Stimulated activated CD4-positive, alpha-beta T cell treated with anti-CD3 and anti-CD28 coated beads, TNF-alpha, amount 100 ng/mL, for 4 hours (primary cell): ENCODE results near the gene PRDM16.

ENCODE experiments used
- DNase-seq, 3 experiments: peaks; one replicate each; pipeline ENCODE4 v3.0.0-alpha.2; 2020; ENCODE audit warnings: low read depth in 3 of 3

The PRDM16 gene

DNA sequence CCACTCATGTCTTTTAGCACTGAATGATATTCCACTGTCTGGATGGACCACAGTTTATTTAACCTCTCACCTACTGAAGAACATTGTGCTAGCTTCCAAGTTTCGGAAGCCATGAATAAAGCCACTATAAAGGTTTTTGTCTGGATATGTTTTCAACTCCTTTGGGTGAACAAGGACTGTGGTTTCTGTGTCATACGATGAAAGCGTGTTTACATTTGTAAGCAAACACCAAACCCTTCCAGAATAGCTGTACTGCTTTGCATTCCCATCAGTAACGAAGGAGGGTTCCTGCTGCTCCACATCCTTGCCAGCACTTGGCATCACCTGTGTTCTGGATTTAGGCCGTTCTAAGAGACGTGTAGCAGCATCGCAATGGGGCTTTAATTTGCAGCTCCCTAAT is 374.8 kb downstream of the PRDM16 start:
- no peak for DNase-seq

- DNase-seq, result no peak
These were observed 375.3 kb downstream of the PRDM16 start for GRCh38 chr1:3444298-3444697.

- DNase-seq, result no peak
These were observed 375.7 kb downstream of the PRDM16 start for GRCh38 chr1:3444736-3445135.

GRCh38 chr1:3450202-3450863 is 381.3 kb downstream of the PRDM16 start:
- DNase-seq, result no peak

DNA sequence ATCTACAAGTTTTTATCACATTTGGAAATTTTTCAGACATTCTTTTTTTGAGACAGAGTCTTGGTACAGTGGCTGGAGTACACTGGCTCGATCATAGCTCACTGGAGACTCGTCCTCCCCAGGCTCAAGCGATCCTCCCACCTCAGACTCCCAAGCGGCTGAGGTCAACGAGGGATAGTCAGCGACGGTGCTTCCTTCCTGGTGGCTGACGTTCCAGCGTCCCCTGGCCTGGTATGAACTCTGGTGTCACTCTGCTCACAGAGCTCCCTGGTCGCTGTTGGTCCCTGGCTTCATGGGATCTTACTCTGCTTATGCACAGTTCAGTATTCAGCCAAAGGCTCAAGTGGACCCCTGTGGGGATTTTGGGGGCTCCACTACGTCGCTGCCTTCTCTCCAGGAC is 382.0 kb downstream of the PRDM16 start:
- DNase-seq, result no peak

GRCh38 chr1:3451994-3452865 is 383.2 kb downstream of the PRDM16 start:
- DNase-seq, result no peak

- no peak for DNase-seq
These were observed 383.8 kb downstream of the PRDM16 start for GRCh38 chr1:3452866-3453175.

- peak; percentile 55 to 59 (median 55) for DNase-seq
These were observed 384.3 kb downstream of the PRDM16 start for GRCh38 chr1:3453203-3453761.

- DNase-seq, result no peak
These were observed 385.1 kb downstream of the PRDM16 start, which contains the start of gene ARHGEF16 for GRCh38 chr1:3453891-3454810. TSS of gene ARHGEF16 (plus strand) at chr1:3454665. CDS start at chr1:3463085, 8,420 bp downstream.

DNA sequence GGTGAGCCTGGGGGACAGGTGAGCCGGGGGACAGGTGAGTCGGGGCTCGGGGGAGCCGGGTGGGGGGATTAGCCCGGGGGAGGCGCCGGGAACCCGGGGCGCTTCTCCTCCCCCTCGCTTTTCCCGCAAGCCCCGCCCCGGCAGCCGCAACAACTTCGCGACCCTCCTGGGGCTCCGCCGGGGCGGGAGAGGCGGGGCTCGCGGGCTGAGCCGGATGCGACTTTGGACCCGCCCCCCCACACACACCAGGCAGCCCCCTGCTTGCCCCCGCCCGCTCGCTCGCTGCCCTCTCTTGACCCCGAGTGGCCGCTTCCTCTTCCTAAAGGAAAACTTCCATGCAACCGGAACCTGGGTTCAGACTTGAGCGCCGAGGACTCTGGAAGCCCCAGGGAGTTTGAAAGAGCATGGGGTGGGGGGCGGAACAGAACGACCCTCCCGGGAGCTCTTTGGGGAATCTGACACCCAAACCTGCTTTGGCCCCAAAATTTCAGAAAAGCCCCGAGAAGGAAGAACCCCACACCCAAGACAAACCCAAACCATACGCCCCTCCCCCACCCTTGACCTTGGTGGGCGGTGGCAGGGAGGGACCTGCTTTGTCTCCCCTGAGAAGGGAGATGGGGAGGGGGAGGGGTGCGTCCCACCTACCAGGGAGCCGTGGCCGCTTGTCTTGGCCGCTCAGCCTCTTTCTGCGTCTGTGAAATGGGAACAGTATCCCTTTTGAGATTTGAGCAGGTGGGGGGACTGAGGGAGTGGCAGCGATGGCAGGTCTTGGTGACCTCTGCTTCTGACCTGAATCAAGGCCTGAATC is 386.0 kb downstream of the PRDM16 start:
- no peak for DNase-seq

DNA sequence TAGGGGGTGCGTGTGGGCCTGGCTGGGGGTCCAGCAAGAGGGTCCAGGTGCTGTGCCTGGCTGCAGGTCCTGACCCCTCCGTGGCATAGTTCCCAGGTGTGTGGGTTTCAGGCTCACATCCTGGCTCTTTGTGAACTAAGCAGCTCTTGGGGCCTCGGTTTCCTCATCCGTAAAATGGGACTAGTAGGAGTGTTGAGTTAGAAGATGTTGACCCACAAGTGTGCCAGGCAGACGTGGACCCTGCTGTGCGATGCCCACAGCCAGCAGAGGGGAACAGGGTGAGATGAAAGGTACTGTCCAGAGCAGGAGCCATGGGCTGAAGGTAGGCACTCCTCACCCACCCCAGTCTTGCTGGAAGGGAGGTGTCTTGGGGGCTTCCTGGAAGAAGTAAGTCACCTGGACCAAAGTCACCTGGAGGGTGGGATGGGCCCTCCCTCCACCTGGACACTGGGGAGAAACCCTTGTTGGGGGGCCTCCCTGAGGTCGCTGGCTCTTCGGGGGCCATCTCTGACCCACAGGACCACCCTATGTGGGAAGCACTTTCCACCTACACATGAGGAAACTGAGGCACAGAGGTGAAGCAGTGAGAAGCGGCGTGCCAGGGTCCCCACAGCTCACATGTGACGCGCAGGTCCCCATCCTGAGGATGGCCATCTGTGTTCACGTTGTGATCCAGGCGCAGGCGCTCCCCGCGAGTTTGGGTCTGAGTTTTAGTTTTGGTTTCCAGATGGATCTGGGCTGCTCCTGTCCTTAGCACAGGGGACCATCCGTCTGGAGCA is 386.9 kb downstream of the PRDM16 start:
- no peak for DNase-seq

GRCh38 chr1:3456449-3456963 is 387.5 kb downstream of the PRDM16 start:
- DNase-seq, result no peak

GRCh38 chr1:3456964-3457909 is 388.2 kb downstream of the PRDM16 start:
- no peak for DNase-seq

GRCh38 chr1:3457910-3458883 is 389.2 kb downstream of the PRDM16 start:
- no peak for DNase-seq

DNA sequence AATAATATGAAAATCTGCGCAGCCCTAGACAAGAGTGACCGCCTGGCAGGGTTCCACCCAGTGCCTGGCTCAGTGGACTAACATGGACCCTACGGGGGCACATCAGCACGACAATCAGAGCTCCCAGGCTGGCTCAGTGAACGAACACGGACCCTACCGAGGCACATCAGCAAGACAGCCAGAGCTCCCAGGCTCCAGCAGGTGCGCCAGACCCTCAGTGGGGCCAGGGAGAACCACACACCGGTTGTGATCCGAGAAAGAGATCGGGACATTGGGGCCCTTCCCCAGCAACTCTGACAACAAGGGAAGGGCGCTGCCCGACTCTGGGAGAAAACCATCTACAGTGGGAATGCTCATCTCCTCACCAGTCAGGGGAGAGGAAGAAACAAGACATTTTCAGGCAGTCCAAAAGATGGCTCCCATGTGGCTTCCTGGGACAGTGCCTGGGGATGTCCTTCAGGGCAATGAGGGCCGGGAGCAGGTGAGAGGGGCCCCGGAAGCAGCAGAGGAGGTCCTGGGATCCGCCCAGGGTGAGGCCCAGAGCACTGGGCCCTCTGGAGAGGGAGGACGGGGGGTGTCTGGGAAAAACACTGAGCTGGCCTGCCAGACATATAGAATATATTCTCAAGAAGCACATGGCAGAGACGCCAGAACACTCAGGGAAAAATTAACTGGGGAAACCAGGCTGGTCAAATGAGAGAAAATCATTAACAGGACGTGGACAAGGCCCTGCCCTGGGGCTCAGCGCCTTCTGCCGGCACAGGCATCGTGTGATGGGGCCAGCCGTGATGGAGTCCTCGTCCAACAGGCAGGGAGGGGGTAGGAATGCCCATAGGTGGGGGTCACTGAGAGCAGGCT is 390.3 kb downstream of the PRDM16 start:
- DNase-seq, result no peak

DNA sequence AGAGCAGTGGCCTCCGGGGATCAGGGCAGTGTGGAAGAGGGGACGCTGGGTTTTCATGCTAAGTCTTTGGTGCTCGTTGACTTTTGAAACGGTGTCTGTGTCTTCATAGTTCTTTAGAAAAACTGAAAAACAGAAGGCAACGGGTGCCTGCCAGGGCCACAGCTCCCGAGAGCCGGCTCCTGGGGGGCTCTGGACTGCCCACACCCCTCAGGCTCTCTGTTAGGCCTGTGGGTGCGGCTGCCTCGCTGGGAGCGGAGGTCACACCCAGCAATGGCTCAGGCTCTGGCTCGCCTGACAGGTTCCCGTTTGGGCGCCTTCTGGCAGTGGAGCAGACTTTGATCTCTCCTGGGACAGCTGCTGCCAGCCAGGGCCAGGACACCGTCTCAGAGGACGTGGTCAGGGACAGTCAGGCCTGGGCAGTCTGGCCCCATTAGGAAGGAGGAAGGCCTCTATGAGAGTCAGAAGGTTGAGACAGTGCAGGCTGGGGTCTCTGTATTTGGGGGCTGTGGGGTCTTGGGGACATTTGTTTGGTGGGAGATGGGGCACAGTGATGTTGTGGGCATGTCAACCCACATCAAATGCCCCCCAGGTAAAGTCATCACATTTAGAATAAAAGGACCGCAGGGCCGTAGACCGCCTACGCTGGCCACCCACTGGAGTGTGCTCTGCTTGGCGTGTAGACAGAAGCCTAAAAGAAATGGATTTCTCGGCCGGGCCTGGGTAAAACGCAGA is 391.1 kb downstream of the PRDM16 start:
- DNase-seq, result no peak
